Measurements from ENCODE around the gene CRACR2A.

Gene CRACR2A

DNA sequence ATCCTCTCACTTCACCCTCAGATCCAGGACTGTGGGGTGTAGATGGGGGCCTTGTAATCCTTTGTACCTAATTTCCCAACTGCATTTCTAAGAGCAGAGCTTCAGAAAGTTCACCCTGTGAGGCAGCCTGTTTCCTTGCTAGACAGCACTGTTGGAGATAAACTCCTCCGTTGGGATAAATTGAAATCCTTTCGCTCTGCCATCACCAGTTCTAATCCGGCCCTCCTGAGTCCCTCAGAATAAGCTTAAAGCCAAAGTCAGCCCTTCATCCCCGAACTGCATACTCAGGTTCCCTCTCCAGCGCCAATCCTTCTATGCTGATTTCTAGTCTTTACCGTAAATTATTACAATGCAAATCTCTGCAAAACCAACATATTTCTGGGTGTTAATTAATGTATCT, 147.2 kb downstream of the CRACR2A start:
- DNase-seq (ENCODE audit: low read depth): no peak
- no peak overlapping the region for H3K4me3 ChIP-seq (ENCODE audit: low read depth, low read length)

DNA sequence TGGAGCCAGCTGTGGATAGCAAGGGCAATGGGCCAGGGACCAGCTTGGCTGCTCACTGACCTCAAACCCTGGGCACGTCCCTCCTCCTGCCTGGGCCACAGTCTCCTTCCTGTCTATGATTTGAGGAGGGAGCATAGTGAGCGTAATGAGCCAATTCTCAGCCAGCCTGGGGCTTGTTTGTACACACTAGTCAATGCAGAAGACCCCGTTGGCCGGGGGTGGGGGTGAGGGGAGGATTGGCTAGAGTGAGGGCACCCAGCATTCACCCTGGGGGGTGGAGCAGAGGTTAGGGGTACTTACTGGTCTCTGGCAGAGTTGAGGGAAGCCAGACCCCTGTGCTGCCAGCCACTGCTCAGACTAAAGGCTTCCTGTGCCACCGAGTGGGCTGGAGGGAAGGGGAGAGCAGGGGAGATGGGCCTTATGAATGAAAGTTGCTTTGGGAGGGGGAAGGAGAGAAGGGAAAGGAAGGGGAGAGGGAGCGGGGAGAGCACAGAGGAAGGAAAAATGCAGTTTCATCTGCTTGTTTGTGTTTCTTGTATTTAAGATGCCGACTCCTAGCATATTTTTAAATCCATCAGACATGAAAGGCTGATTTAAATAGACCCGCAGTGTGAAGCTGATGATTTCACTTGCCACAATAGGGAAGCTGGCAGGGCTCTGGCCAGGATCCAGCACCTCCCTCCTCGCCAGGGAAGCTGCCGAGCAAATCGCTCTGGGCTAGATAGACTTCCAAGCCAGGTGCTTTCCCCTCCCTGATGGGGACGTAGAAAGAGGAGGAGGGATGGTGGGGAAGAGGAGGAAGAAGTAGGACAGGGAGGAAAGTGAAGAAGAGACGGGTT, 147.9 kb downstream of the CRACR2A start:
- H3K4me3 ChIP-seq (ENCODE audit: low read depth, low read length): no peak overlapping the region
- no peak for DNase-seq (ENCODE audit: low read depth)

DNA sequence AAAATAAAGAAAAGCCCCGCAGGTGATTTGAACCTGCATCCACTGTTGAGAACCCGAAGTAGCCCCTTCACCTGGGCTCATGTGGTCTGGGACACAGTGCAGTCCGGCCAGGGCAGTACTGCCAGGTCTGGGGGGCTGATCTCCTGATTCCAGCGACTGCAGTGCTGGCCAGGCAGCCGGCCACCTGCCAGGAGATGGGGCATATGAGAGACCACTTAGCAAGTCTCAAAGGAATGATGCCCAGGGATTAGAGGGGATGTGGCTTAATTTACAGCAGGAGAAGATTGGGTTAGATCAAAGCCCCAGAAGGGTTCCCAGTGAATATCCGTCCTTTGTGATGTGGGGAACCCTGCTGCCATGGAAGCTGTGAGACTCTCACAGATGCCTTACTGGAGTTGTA, 148.6 kb downstream of the CRACR2A start:
- DNase-seq (ENCODE audit: low read depth): no peak

DNA sequence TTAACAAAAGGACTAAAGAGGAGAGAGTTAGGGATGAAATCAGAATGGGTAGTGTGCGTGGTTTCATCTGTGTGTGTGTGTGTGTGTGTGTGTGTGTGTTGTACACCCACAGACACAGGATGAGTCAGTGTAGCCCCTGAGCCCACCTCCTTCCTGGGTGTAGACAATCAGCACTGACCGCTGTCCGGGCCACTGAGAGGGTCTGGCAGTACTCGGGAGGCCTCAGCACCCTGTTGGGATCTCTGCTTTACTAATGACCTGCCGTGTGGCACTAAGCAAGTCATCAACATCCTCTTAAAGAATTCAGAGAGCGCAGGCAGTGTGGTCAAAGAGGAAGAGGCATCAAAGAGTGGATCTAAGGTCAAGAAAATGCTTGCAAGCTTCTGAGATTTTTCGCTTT, 149.3 kb downstream of the CRACR2A start:
- H3K4me3 ChIP-seq (ENCODE audit: low read depth, low read length): no peak overlapping the region
- DNase-seq (ENCODE audit: low read depth): no peak

More for the DNA sequence above, 148.6 kb downstream of the CRACR2A start:
- H3K4me3 ChIP-seq (ENCODE audit: low read depth, low read length): no peak overlapping the region

DNA sequence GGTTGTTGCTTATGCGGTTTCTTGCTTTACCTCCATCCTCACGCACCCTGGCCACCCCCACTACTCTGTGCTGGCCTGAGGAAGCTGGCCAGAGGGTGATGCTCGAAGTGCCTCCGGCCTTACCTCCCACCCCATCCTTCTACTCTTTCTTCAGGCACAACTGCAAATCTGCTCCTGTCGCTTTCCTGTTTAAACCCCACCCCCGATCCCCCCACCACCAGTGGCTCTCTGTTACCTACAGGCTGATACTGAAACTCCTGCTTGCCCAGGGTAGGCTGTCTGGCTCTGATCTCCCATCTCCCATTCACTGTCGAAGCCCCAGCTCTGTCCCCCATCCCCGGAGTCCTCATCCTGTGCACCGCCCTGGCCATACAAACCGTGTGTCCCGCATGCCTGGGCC, 150.4 kb downstream of the CRACR2A start:
- DNase-seq (ENCODE audit: low read depth): no peak
- no peak overlapping the region for H3K4me3 ChIP-seq (ENCODE audit: low read depth, low read length)

DNA sequence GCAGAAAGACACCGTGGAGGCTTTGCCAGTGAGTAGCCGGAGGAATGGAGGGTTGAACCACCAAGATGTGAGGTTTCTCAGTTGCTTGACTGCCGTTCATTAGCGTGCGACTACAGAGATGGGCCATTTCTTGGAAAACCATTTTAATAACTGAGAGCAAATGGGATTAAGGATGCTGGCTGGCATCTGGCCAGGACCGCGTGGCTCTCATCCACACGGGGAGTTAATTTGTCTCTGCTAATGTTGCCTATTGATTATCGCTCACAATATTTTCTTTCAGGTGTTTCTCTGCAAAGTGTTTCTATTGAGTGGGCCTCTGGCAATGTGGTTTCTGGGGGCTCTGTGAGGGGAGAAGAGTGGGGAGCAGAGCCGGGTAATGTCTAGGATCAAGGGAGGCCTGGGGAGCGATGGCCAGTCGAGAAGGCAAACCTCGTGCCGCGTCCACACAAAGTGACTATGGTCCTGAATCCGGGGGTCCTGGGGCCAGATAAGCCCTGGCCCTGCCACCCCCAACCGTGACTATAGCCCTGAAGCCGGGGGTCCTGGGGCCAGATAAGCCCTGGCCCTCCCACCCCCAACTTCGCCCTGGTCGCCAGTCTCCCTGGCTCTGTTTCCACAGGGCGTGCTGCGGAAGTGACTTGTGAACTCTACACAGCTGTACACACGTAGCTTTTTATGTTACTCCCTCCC, 151.3 kb downstream of the CRACR2A start:
- no peak for DNase-seq (ENCODE audit: low read depth)
- H3K4me3 ChIP-seq (ENCODE audit: low read depth, low read length): no peak overlapping the region

DNA sequence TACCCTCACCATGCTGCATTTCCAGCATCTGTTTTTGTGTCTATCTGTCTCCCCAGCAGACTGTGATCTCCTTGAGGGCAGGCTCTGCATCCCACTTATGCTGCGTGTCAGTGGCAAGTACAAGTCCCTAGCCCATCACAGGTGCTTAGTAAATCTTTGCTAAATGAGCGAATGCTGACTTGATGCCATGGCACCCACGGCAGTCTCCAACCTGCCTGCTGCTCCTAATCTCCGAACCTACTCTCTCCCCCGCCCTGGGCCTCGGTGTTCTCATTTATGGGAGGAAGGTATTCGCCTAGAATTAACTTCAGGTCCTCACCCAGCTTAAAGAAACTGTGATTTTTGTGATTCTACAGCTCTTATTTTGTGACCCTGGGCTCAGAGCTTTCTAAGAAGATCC, 152.0 kb downstream of the CRACR2A start:
- no peak for DNase-seq (ENCODE audit: low read depth)
- no peak overlapping the region for H3K4me3 ChIP-seq (ENCODE audit: low read depth, low read length)

DNA sequence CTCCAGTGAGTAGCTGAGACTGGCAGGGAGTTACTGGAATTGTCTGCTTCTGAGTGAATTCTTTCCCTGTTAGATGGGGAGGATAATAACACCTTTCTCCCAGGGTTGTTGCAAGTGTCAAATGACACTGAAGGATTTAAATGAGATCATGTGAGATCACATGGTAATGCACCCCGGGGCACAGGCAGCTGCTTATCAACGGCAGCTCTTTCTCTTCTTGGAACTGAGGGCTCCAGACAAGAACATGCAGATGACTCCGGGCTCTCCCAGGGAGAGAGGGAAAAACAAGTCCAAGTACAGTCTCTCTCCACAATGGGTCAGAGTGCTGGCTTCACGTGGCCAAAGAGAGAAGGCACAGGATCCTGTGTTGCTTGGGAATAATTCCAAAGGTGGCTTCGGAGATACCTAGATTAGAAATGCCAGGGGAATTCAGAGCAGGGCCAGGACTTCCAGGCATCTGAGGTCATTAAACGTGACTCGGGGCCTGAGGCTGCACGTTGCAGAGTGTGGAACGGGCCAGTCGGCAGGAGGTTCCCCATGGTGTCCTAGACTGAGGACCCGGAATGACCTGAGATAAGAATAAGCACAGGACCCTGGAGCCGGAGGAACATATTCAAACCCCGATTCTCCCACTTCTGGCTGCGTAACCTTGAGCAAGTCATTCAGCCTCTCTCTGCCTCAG, 152.7 kb downstream of the CRACR2A start:
- no peak for DNase-seq (ENCODE audit: low read depth)

DNA sequence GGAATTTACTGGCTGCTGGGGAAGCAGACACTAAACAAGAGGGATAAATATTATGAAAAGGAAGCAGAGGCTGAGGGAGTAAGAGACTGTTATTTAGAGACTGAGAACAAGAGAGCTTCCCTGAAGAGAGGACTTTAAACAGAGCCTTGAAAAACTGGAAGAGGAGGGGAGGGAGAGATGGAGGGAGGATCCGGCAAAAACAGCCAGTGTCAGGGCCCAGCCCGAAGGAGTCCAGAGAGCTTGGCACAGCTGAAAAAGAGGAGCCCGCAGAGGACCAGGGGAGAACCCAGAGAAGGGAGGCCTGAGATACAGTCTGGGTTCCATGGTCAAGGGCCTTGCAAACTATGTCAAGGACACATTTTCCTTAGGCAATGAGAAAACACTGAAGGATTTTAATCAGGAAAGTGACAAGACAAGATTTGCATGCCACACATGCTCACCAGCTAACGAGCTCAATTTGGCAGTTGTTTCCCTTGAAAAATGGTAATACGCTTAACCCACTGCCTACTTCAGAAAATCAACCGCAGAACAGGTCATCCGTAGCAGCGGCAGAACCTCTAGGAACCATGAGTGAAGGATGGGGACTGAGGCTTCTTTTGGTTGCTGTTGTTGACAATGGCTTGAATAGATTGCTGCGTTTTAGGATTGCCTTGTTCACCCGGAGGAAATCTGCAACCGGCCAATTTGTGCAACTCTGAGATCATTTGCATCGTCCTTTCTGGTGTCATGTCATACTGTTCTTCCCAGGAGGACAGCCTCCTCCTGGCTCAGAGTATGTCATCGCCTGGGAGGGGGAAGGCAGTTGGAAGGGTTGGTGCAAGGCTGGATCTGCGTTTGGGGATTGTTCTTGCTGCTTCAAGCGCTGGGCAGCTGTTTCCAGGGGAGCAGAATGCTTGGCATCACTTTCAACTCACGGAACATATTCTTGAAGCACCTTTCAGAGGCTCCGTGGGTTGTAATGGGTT, 153.7 kb downstream of the CRACR2A start:
- no peak overlapping the region for H3K4me3 ChIP-seq (ENCODE audit: low read depth, low read length)
- no peak for DNase-seq (ENCODE audit: low read depth)

More for the DNA sequence above, 152.7 kb downstream of the CRACR2A start:
- H3K4me3 ChIP-seq (ENCODE audit: low read depth, low read length): no peak overlapping the region

DNA sequence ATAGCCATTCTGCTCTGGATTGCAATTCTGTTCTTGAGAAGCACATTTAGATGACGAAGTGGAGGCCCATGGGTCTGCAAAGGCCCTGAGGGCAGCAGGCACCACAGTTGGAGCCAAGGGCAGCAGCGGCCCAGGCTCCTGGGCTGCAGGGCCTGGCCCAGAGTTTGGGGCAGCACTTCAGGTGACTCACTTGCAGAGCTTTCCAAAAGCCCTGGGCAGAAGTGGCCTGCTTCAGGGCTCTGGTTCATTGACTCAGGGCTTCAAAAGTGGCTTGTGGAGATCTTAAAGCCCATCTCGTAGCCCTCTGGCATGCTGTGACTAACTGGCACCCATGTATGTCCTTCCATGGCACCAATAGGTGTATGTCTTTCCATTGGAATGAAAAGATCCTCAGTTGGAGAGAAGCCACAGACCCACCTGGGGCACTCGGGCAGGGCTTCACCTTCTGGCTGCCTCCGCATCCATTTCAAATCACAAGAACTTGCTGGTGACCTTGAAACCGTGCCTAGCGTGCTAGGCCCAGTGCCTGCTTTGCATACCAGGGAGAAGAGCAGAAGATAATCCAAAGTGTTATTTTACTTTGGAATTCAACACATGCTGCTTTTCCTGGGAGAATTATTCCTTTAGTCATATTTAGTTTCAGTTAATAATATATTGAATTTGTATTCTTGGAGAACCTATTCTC, 155.2 kb downstream of the CRACR2A start:
- H3K4me3 ChIP-seq (ENCODE audit: low read depth, low read length): no peak overlapping the region
- no peak for DNase-seq (ENCODE audit: low read depth)

DNA sequence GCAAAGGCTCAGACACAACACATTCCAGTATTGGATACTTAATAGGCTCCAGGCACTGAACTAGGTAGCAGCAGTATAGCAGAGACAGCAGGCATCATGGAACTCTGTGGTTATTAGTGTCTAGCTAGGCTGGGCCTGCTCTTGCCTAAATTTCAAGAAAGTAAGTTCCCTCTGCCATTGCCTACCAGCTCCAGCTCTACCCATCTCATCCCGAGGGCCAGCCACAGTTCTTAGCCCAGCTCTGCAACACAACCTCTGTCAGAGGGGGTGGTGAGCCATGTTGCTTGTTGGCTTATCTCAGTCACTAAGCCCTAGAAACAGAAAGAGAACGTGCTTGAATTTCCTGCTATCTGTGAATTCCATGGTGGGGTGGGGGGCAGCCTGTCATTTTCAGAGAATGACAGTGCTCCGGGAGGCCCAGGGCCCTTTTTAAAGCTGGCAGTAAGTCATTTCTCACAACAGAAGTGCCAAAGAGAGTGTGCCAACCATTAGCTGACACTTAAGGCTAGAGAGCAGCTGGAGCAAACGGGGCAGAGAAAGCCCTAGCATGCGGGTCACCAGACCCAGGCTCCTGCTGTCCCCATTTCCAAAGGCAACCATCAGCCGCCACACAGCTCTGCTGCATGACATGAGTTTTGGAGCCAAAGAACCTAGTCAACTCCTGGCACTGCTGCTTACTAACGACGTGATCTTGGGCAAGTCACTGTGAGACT, 156.1 kb downstream of the CRACR2A start:
- H3K4me3 ChIP-seq (ENCODE audit: low read depth, low read length): no peak overlapping the region
- DNase-seq (ENCODE audit: low read depth): no peak

DNA sequence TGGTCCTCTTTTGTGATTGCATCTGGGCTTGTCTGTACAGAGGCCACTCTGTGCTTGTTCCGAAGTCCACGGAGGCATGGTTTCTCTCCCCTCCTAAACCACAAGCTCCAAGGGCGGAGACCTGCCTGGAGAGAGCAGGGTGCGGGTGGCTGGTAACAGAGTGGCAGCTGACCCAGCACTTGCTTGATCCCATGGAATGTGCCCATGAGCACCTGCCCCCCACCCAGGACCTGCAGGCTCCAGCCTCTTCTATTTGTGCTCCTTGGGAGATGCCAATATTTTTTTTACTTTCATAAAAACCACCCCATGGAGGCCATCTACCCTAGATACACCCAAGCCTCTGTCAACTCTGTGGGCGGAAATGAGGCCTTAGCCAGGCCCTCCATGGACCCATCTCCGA, 157.2 kb downstream of the CRACR2A start:
- DNase-seq (ENCODE audit: low read depth): no peak
- no peak overlapping the region for H3K4me3 ChIP-seq (ENCODE audit: low read depth, low read length)

DNA sequence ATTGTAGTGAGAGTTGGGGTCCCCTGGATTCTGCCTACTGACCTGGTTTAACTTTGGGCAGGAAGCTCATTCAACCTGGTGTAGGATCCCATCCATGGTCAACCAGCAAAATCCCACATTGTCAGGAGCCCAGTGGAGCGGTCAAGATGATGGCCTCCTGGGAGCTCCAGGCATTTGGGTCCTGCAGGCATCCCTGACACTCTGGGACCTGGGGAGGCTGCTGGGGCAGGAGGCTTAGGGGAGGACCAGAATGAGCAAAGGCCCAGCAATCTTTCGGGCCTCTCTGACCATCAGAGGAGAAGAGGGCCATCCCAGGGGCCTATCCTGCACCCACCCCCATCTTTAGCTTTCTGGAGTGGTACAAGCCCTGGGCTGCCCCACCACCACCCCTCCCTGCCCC, 157.9 kb downstream of the CRACR2A start:
- DNase-seq (ENCODE audit: low read depth): no peak
- no peak overlapping the region for H3K4me3 ChIP-seq (ENCODE audit: low read depth, low read length)

DNA sequence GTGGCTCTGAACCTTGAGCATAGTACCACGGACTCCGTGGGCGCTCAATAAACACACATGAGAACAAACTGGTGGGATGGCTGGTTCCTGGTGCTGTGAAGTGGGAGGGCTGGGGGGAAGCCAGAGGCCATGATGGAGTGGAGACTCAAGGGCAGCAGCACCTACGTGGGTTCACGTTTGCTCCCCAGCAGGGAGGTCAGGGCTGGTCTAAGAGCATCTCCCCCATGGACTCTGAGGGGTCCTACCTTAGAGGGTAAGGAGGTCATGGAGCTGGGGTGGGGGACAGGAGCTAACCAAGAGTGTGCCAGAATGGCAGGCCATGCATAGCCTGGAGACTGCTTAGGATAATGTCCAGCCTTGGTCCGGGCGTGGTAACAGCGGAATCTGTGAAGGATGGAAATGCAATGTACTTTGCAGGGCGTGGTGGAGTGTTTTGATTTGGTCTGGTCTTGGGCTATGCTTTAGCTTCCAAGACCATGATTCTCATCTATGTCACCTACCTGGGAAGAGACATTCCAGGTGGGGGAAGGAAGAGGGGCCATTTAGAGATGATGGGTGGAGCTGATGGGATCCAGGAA, 158.9 kb downstream of the CRACR2A start:
- DNase-seq (ENCODE audit: low read depth): no peak
- H3K4me3 ChIP-seq (ENCODE audit: low read depth, low read length): no peak overlapping the region

DNA sequence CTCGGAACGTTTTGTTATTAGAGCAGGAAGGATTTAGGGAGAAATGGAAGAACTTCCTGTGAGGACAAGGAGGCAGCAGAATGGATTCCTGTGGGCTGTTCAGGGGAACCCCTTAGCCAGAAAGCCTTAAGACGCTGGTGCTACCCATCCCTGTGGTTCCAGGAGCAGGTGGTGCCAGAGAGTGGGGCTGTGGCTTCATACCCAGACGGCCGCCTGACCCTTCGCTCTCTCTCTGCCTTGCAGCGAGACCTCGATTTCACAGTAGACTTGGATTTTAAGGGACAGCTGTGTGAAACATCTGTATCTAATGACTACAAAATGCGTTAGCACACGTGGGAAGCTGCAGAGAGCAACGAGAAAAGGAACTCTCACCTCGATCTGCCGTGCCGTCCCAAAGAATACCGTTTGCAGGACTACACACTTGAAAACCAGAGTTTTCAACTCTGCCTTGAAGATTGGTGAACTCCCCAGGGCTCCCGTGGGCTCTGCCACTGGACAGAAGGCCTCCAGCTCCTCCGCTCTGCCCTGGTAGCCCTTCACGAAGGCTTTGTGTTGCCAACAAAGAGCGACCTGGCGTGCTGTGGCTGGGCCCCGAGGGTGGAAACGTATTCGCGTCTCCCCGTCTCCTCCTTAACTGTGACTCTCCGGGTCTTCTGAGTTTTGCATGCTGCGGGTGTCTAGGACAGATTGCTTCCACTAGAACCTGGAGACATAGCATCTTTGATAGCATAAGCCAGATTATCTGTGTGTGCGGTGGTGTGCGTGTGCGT, 159.9 kb downstream of the CRACR2A start:
- no peak overlapping the region for H3K4me3 ChIP-seq (ENCODE audit: low read depth, low read length)
- no peak for DNase-seq (ENCODE audit: low read depth)

DNA sequence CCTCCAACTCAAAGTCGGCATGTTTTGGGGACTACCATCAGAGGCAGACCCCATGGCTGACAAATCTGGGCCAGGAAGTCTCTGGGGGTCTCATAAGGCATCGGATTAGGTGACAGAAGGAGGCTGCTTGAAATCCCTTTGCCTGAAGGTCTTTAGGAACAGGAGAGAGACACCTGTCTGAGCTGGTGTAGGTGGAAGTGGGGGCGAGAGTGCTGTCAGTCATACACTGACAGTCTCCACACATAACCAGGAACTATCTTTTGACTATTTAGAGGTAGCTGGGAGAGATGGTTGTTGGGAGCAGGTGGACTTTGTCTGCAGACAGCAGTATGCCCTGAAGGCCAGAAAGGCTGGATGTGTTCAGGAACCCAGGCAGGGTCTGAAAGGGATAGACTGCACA, 163.2 kb downstream of the CRACR2A start:
- no peak for DNase-seq (ENCODE audit: low read depth)
- H3K4me3 ChIP-seq (ENCODE audit: low read depth, low read length): no peak overlapping the region

DNA sequence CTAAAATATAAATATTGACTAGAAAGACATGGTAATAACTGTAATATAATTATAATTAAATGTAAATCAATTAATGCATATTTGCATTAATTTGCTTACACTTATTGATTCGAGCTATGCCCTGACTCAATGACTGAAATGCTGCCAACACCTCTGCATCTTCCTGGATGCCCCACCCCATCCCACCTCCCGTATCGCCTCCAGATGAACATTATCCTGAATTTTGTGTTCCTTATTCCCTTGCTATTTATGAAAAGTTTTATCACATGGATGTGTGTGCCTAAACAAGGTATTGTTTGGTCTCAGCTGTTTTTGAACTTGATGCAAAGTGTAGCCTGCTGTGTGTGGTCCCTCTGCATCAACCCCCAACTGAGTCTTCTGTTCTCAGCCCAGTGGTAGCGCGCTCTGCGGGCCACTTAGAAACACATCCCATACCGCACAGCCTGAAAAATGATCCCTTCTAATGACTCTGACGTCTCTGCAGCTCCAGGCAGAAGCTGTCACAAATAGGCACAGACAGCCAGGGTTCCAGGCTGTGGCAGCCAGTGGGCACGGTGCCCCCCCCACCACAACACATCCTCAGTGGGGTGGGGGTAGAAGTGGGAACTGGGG, 165.4 kb downstream of the CRACR2A start:
- H3K4me3 ChIP-seq (ENCODE audit: low read depth, low read length): no peak overlapping the region

More for the DNA sequence above, 165.4 kb downstream of the CRACR2A start:
- DNase-seq (ENCODE audit: low read depth): no peak

All from skeletal muscle cell (primary cell).